HG02885 (cell line): Measurements from ENCODE around the gene ARHGEF3.

Experiments used
- ATAC-seq: cut with Tn5 transposase; IDR thresholded peaks from one replicate; pipeline ENCODE4 v1.9.1; 2021; ENCODE audit warnings: mild to moderate bottlenecking; ENCODE audit not compliant: unreplicated experiment, poor library complexity

Gene ARHGEF3, protein sequence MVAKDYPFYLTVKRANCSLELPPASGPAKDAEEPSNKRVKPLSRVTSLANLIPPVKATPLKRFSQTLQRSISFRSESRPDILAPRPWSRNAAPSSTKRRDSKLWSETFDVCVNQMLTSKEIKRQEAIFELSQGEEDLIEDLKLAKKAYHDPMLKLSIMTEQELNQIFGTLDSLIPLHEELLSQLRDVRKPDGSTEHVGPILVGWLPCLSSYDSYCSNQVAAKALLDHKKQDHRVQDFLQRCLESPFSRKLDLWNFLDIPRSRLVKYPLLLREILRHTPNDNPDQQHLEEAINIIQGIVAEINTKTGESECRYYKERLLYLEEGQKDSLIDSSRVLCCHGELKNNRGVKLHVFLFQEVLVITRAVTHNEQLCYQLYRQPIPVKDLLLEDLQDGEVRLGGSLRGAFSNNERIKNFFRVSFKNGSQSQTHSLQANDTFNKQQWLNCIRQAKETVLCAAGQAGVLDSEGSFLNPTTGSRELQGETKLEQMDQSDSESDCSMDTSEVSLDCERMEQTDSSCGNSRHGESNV

DNA sequence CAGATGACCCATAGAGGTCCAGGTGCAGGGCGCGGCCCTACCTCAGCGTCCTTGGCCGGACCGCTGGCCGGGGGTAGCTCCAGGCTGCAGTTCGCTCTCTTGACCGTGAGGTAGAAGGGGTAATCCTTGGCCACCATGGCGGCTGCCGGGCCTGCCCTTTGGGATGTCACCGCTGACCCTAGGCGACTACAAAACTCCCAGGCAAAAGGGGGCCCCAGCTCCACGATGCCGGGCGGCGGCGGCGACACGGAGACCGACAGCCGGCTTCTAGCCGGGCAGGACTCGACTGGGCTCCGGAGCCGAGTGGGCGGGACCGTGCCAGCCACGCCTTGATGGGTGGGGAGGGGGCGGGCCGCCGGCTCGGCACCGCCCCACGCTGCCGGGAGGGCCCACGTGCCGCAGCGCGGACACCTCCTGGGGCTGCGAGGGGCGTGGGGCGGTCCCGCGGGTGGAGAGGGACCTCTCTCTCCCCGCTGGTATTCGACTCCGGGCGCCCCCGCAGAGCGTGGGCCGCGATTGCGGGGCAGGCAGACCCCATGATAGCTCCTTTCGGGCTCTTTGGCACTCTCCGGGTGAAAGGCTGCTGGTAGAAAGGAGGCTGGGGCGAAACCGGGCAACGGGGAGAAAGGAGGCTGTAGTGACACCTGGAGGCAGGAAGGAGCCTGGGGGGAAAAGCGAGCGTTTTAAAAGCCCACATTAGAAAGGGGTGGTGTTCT is at the start of gene ARHGEF3:
Gene ARHGEF3, minus strand, starts transcription at position 288 of the 716 bp plus-strand sequence. Its CDS starts 151 bp downstream, at position 137.
- peak; percentile 83 for ATAC-seq

DNA sequence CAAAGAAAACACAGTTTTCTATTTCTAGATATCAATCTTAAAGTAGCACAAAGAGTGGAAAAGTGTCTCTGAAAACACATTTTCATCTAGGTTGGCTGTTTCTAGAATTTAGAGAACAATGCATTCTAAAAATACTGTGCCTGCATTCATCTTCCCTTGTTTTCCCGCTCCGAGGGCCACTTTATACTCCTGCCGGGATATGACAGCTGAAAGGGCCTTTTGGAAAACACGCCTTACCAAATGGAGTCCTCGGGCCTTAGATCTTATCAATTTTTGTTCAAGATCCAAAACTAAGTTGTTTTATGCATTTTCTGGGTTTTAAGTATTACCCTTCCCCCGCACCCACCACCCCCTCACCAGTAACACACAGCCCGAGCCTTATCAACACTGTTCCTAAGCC is 47.9 kb upstream of the ARHGEF3 start:
- ATAC-seq: no peak

DNA sequence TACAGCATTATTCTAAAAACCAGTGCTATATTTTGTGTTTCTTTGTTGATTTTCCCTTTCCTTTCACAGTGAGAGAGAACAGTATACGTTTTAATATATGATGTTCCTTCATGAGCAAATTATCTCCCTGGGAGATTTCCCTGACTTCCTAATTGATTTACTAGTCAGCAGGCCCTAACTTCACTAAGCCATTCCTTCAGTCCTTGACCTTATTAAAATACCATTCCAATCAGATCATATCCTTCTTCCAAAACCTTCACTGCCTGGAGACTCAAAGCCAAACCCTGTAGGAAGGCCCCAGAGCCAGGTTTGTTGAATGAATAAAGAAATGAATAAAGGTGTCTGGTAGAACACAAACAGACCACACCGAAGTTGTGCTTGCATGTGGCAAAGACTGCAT is 43.8 kb upstream of the ARHGEF3 start:
- ATAC-seq: no peak

DNA sequence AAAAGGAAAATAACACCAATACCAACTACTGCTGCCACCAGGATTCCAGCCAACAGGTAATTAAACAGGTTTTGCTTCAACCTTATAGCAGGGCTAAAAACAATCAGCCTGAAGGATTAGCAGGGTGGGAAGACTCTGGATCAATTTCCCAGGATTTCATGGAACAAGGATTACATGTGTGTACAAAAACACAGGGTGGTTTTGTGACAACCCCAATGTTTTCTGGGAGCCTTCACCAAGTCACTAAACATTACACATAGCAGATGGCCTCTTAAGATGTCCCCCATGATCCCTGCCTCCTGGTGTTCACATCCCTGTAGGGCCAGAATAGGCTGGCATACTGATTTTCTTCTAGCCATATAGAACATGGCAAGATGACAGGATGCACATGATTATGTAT is 42.8 kb upstream of the ARHGEF3 start:
- no peak for ATAC-seq

DNA sequence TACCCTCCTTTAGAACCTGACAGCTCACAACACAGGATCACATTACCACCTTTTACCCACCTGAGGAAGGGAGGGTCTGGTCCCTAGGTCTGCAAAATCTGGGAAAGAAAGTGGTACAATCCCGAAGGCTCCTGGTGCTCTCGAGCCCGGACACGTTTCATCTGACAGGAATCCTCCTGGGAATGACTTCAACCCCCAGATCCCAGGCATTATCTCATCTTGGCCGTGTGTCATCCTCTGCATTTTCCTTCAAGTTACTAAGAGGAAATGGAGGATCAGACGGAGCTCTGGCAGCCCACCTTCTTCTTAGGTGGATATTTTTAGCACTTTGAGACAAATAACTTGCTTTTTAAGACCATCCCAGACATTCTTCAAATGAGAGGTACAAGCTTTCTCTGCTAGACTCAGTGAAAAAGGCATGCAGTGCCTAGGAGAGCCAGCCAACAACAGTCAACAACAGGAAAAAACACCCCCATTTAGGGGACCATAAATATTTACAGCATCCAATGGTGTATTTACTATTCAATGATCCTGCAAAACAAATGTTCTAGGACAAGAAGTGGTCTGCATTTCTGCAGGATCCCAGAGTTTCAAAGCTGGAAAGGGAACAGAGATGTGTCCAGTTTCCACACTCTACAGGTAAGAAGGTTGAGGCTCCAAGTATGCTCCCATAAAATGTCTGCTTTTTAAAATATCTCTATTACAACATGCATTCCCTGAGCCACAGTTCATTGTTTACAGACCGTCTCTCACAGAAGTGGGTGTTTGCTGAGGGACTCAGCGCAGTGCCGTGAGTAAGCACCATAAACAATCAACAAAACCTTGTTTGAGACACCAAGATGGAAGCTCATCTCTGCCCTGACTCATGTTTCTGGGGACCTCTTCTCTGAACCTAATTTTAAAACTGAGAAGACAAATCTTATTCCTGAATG is 38.3 kb upstream of the ARHGEF3 start:
- ATAC-seq: no peak

DNA sequence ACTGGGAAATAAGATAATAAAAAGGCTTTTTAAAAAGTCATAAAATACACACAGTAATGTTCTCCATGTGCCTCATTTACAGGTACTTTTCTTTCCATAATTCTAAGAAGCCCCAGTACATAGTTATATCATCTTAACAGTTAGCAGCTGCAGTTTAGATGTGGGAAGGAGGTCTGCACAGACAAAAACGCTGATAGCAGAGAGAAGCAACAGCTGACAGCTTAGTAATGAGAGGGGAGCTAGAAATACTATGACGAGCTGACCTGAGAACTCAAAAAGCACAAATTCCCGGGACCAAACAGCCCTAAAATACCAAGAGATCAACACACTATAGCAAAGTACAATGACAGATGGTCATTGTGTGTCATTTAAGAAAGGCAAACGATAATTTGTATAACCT is 36.7 kb upstream of the ARHGEF3 start:
- ATAC-seq: no peak

DNA sequence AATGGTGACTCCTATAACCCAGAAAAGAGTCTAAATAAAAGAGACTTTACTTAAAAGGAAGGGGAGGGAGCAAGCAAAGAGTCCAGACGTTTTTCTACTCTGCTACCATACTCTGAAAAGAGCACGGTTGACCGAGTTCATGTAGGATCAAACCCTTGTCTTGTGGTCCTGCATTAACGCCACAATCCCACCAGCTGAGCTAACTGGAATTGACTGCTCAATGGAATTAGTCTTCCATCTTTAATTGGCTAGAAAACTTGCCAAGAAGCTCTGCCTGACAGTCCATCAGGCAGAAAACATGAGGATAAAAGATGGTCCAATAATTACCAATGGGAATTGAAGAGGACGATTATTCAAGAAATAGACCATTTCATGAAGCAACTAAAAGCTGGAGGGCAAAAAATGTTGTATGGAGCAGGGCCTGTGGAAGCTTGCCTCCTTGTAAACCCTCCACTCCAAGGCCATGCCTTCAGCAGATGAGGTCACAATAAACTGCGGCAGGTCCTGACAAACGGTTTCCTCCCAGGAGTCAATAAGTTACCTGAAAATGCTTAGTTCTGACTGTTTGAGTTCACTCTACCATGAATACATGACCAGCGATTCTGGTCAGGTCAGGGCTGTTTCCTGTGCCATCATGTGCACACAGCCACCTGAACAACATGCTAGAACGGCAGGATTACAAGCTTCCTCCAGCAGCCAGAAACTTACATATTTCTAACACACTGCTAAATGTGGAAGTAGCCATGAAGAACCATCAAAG is 35.6 kb upstream of the ARHGEF3 start:
- ATAC-seq: no peak

DNA sequence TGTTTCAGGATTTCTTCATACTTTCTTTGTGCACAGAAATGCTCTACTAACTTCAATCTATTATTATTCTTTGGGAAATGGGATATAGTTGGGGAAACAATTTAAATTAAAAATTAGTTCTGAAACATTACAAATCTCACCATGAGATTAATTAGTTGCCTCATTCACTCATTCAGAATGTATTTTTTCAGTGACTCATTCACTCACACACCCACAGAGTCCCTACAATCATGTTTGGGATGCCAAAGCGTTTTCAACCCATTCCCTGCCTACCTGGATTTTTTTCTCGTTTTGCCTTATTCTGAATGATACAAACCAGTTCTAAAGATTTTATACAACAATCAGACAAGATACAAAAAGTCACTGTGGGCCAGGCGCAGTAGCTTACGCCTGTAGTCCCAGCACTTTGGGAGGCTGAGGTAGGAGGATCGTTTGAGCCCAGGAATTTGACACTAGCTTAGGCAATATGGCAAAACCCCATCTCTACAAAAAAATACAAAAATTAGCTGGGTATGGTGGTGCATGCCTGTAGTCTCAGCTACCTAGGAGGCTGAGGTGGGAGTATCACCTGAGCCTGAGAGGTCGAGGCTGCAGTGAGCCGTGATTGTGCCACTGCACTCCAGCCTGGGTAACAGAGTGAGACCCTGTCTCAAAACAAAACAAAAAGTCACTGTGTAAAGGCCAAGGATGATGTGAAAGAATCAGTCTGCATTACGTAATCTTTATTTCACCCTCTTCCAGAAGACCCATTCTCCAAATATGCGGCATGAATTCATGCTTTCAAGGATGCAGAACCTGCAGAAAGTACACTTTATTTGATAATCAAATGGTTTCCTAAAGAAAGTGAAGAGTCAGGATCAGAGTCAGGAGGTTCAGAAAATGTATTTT is 34.8 kb upstream of the ARHGEF3 start:
- ATAC-seq: no peak

DNA sequence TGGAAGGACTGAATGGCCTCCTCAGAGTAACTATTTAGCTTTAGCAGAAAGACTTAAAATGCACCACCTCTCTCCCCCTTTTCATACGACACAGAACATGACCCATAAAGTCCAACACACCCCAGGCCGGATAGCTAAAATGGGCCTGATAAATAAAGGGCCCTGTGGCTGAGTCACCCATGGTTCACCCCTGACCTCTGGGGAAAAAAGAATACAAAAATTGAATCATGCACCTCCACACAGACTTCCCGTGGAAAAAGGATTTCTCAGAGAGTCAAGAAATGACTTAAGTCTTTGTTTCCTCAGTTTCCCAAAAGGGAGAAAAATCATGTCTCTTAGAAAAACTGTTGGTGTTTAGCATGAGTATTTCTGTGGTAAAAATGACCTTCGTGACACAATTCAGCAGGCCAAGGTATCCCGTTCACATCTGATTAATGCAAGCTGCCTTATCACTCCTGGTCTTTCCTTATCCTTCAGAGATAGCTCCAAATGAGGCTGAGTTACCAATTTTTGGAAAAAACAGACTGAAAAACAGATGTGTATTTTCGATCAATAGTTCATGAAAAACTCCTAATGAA is 34.0 kb upstream of the ARHGEF3 start:
- no peak for ATAC-seq

DNA sequence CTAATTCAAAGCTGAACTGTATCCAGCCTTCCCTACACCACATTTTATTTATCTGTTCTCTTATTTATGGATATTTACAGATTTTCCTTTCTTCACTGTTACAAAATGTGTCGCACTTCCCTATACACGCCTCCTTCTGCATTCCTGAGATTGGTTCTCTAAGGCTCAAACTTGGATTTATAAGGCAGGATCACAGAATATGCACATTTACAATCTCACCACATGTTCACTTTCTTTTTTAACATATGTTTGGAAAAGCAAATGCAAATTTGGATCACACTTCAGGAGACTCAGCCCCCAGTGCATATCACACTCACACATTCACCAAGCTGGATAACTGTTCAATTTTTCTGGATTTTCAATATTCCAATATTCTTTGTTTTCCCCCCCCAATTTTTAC is 31.8 kb upstream of the ARHGEF3 start:
- no peak for ATAC-seq

DNA sequence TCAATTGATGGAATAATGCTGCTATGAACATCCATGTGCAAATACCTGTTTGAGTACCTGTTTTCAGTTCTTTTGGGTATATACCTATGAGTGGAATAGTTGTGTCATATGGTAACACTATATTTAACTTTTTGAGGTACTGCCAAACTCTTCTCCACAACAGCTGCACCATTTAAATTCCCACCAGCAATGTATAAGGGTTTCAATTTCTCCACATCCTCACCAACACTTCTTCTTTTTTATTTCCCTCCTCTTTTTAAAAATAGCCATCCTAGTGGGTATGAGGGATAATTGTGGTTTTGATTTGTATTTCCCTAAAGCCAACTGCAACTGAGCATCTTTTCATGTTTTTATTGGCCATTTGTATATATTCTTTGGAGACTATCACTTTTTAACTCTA is 31.3 kb upstream of the ARHGEF3 start:
- ATAC-seq: no peak

DNA sequence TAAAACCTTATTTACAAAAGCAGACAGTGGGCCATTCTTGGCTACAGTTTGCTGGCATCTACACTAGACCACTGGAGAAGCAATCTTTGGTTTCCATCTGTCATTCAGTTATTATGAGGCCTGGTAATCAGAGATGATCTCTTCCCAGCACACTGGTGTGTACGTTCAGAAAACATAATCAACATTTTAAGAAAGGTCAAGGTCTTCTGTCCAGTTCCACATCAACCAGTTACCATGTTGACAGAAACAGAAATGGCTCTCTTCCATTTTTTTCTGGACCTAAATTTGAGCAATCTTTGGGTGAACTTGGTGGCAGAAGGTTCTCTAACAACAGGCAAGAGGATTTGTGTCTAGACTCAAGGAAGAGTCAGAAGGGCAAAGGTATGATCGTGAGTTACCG is 29.8 kb upstream of the ARHGEF3 start:
- no peak for ATAC-seq

DNA sequence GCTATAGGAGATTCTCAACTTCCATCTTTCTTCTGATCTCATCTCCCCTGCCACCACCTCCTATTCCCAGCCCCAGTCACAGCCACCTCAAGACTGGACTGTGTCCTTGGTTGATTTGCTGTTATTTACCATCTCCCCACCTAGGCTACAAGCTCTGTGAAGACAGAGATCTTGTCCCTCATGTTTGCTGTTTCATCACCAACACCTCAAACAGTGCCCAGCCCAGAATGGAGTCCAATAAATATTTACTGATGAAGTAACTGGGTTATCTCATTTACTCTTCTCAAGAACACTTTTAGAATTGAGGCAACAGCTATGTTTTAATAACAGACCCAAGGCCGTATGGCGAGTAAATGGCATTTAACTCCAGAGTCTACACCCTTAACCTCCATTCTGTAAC is 29.1 kb upstream of the ARHGEF3 start:
- no peak for ATAC-seq

DNA sequence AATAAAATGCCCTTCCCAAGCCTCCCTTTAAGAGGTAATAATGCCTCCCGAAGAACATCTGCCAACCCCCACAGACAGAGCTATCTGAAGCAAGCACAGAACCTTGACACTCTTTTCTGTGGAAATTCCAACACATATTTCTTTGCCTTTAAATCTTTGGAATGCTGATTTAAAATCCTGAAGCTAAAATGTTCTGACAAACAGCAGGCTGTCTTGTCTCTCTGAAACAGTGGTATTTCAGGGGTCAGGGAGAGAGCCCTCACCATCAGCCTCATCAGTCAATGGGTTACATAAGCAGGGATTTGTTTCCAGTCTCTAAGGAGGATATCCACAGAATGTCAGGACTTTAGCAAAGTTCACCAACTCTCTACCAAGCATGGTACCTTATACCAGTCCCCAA is 27.8 kb upstream of the ARHGEF3 start:
- ATAC-seq: no peak

DNA sequence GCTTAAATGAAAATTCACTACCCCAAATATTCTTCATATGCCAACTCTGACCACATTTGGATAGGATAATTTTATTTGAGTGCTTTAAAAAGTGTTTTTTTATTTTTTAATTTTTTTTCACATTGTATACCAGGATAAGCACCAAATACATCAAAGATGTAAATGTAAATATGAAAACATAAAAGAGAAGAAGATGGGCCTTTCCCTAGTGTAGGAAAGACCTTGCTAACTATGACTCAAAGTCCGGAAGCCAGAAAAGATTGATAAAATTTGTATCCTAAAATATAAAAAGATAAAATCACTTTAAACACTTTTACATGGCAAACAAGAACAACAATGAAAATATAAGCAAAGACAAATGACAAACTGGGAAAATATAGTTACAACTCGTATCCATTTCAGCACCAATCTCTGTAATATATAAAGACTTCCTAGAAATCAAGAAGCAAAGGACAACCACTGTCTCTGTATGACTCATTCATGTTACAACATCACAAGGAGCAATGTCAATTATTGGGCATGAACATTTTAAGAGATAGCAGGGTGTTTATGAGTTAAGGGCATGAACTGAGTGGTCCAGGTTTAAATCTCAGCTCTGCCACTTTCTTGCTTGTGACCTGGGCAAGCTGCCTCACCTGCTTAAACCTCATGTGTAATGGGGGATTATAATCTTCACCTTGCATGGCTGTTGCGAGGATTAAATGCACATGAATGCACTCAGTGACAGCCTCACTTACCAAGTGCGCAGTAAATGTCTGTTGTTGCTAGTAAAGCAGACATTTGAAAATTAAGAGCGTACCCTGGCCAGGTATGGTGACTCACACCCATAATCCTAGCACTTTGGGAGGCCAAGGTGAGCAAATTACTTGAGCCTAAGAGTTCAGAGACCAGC is 25.3 kb upstream of the ARHGEF3 start:
- no peak for ATAC-seq

DNA sequence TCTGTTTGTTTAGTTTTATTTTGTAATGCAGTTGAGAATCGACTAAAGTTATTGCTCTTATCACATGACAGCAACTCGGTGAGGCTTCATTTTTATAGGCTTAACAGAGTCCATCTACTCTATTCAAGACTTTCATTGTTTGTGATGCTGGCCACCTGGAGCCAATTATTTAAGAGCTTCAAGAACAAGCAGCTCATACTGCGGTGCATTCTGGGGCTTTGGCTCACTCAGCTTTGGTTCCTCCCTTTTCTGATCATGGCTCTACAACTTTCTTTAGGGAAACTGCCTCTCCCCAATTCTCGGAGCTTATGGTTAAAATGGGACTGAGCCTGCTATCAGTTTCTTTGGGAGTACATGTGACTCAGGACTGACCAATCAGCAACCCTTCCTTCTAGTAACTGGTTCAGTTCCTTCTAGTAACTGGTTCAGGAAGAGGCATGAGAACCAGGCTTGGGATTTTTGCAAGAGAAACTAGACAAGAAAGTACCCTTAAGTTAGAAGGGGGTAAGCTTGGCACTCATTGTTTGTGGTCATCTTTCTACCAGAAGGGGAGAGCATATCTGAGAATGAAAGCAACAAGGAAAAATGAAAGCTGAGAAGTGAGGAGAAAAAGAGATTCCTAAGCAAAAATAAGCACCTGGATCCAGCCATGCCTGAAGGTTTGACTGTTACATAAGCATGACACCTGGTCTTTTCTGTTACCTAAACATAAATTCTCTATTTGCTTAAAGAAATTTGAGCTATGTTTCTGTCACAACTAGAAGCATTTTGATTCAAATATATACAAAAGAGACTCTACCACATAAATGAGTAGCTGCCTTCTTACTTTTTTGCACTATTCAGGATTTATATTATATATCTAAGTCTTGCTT is 24.1 kb upstream of the ARHGEF3 start:
- ATAC-seq: no peak
